AG10803 (cell line): ENCODE measurements around the gene MIEF2.

Source experiments
- DNase-seq: peaks from one replicate; pipeline ENCODE4 v3.0.0; 2010; ENCODE audit warnings: low read depth
- H3K4me3 ChIP-seq: 2 replicates; pipeline ENCODE4 v1.5.1; 2011; ENCODE audit warnings: mild to moderate bottlenecking, low read length, control low read depth
- CTCF ChIP-seq: conservative IDR thresholded peaks from 2 replicates; pipeline ENCODE4 v1.5.1; 2011; ENCODE audit warnings: mild to moderate bottlenecking, low read length, control low read depth, inconsistent platforms

The MIEF2 gene

DNA sequence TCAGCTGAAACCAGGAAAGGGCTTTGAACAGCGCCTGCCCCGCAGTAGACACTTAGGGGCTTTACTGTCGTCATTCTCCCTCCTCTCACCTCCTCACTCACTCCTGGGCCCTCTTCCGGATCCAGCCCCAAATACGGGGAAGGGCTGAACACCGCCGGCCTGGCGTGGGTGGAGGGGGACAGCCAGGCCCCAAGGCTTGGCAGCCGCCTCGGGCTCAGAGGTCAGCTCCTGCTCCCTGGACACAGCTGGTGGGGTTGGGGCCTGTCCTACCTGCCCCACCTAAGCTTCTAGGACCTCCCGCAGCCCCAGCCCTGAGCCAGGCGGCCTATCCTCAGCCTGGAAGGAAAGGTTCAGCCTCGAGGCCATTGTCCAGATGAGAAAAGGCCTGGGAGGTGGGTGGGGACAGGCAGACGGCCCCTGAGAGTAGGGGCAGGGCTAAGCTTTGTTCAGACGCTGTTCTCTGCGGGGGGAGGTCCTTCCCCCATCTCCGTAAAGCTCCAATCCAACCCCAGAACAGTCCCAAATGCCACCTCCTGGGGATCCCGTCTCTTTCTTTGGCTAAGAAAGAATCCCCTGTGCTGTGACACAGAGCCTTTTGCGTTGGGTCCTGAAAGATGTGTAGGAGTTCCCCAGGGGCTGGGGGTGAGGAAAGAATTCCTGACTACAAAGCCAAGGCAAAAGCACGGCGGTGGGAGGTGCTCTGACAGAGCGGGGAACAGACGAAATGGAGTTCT is 35.9 kb upstream of the MIEF2 start:
- H3K4me3 ChIP-seq, result peak overlapping the region; percentile 59
- no peak for TF ChIP-seq CTCF
- DNase-seq, result no peak

DNA sequence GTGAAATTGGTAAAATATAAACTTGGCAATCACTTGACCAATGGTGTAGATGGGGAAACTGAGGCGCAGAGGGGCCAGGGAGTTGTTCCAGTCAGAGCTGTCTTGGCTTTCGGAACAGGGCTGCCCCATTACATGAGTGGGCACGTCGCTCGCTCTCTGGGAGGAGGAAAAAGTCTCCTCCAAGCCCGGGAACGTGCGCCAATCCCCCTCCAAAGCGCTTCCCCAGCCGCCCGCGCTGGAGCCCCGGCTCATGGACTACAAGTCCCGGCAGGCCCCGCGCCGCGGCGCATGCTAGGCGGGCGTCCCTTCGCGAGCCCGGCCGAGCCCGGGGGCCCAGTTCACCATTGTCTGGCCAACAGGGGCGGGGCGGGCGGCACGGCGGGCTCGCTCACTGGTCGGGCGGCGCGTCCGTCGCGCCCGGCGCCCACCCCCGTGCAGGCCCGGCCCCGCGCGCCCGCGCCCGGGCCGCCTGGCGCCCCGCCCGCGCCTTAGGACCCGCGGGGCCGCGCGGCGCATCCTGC is 35.3 kb upstream of the MIEF2 start, which contains the start of gene LLGL1:
Gene LLGL1, plus strand, starts transcription at position 515 of the 521 bp plus-strand sequence. CDS start 48 bp downstream, outside the sequence.
- H3K4me3 ChIP-seq, result peak within 1 kb of the TSS; percentile 90
- peak; percentile 94 for DNase-seq
- TF ChIP-seq CTCF, result no peak

DNA sequence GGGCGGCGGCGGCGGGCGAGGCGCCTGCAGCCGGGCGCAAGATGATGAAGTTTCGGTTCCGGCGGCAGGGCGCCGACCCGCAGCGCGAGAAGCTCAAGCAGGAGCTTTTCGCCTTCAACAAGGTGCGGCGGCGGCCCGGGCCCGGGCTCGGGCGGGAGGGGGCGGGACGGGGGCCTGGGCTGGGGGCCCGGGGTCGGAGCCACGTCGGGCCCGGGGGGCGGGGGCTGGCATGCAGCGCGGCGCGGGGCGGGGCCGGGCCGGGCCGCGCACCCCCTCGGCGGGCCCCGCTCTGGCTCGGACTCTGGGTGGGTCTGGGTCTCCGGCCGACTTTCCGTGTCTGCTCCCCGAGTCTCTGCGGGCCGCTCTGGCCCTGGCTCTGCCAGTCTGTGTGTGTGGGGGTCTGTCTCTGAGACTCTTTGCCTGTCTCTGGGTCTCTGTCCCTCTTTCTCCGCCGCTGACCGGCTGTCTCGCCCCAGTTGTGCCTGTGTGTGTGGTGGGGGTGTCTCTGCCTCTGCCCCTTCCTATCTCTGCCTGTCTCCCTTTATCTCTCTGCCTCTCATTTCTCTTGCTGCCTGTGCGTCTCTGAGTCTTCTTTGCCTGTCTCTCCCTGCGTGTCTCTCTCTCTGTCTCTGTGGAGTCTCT is 34.7 kb upstream of the MIEF2 start:
- TF ChIP-seq CTCF, result no peak
- peak overlapping the region; percentile 90 for H3K4me3 ChIP-seq
- DNase-seq, result no peak

DNA sequence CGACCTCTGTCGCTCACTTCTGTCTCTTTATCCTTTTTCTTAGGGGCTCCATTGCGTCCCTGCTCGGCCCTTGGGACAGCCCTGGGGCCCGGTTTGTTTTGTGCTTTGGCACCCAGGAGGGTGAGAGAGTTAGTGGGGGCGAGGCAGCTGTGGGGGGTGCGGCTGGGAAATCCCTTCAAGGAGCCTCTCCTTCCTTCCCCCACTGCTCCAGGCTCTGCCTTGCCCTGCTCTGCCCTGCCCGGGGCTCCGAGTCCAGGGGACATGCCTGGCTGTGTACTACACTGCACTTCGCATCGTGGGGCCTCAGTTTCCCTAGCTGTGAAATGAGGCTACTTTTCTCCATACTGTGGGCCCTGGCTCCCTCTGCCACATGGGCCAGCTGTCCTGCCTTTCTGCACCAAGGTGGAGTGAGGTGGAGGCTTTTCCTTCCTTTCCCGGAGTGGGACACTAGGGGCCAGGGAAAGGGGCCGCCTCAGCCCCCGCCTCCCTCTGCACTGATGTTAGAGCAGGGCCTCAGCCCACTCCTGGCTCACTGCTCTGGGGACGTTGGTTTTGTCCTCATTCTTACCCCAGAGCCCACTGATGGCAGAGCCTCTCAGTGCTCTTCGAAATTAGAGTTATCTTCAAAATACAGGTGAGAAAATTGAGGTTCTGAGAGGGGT is 34.0 kb upstream of the MIEF2 start:
- H3K4me3 ChIP-seq, result peak overlapping the region; percentile 90
- no peak for DNase-seq
- no peak for TF ChIP-seq CTCF

DNA sequence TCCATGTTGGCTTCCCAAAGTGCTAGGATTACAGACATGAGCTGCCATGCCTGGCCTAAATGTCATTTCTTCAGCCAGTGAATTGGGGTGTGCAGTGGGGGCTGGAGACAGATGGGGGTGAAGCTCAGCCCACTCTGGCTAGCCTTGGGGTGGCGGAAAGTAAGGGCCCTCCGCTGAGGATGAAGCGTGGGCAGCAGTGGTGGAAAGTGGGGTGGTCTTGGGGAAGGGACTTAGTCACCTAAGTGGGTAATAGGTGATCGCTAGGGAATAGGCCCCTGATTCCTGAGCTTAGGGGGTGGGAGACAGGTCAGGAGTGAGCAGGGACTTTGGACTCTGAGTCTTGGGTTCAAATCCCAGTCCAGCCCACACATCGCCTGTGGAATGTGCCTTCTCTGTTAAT is 32.8 kb upstream of the MIEF2 start:
- TF ChIP-seq CTCF, result no peak
- no peak for DNase-seq
- H3K4me3 ChIP-seq, result no peak overlapping the region

GRCh38 chr17:18228176-18228682 is 32.2 kb upstream of the MIEF2 start:
- no peak for DNase-seq

More at GRCh38 chr17:18228176-18228682, 32.2 kb upstream of the MIEF2 start:
- TF ChIP-seq CTCF, result no peak
- H3K4me3 ChIP-seq, result no peak overlapping the region
